Measurements from ENCODE around the gene PAF1. TPM values are rescaled to one million over a fixed set of nuclear protein-coding genes. Genes with fewer than 3 reads are reported as not detected.
A peak's percentile ranks its signal among the peaks of the same experiment; 100 is the strongest.

The PAF1 gene
- total and polyA plus RNA-seq, 4 donors = 13.7 to 29.4 (median 18.9) TPM

DNA sequence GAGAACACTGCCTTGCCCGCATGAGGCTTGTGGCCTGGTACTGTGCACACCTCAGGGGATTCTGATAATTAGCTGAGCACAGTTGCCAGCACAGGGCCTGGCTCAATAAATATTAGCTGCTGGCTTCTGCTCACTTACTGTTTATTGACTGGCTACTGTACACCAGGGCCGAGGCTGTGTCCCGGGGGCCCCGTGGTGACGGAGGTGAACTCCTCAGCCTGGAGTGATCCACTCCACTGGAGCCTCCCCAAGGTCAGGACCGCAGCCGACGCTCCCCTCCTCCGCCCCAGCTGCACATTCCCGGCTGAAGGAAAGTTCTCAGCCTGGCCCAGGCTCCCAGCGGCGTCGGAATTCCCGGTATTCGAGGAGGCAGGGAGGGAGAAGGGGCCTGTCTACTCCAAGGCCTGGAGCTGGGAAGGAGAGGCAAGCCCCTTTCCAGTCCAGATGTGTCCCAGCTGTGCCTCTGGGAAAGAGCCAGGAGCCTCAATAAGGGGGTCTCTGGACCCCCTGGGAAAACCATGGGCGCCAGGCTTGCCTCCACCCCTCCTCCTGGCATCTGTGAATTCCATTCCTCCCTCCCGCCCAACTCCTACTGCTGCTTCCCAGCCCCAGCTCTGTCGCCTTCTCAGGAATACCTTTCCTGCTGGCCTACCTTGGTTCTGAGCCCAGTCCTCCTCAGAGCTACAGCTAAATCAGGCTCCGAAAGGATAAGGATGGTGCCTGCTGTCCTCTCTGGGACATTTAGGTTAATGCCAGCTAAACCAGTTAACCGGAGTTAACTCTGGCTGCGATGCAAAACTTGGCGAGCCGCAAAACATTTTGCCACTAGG, 37.6 kb upstream of the PAF1 start:
- Histone ChIP-seq H3K36me3 (ENCODE audit: control insufficient read depth in 4 of 4, insufficient read depth in 3 of 4, low read depth in 1 of 4, low read length in 3 of 4) (peaks cover 12 to 14% (median 12%) of the 10 kb centered on the region in 4 donors), H3K27me3 (ENCODE audit: control insufficient read depth in 4 of 4, insufficient read depth in 4 of 4, low read length in 3 of 4) (no peaks in the 10 kb centered on the region), H3K9me3 (ENCODE audit: control insufficient read depth in 4 of 4, low read length in 3 of 4) (no peaks in the 10 kb centered on the region), H3K9ac (ENCODE audit: low read depth in 1 of 2, low read length in 2 of 2) (no peak overlapping the region), H3K4me1 (ENCODE audit: control insufficient read depth in 4 of 4, insufficient read depth in 4 of 4, low read length in 3 of 4) (peaks cover 0 to under 1% (median 0%) of the 10 kb centered on the region in 4 donors), H3K4me3 (ENCODE audit: low read depth in 1 of 3, low read length in 3 of 3) (no peak overlapping the region), H3K27ac (ENCODE audit: low read depth in 1 of 2, low read length in 2 of 2) (peak overlapping the region; percentile 41 to 51)
- TF ChIP-seq JUND (IDR thresholded peaks at IDR 0.05) = no peak
- TF ChIP-seq FOXA1 (IDR thresholded peaks at IDR 0.05) = no peak
- TF ChIP-seq RXRA (IDR thresholded peaks at IDR 0.05) = peak in 1 of 2 donors; percentile 27
- TF ChIP-seq, protein P1, sequence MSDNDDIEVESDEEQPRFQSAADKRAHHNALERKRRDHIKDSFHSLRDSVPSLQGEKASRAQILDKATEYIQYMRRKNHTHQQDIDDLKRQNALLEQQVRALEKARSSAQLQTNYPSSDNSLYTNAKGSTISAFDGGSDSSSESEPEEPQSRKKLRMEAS (IDR thresholded peaks at IDR 0.05) = no peak
- TF ChIP-seq, protein P2, sequence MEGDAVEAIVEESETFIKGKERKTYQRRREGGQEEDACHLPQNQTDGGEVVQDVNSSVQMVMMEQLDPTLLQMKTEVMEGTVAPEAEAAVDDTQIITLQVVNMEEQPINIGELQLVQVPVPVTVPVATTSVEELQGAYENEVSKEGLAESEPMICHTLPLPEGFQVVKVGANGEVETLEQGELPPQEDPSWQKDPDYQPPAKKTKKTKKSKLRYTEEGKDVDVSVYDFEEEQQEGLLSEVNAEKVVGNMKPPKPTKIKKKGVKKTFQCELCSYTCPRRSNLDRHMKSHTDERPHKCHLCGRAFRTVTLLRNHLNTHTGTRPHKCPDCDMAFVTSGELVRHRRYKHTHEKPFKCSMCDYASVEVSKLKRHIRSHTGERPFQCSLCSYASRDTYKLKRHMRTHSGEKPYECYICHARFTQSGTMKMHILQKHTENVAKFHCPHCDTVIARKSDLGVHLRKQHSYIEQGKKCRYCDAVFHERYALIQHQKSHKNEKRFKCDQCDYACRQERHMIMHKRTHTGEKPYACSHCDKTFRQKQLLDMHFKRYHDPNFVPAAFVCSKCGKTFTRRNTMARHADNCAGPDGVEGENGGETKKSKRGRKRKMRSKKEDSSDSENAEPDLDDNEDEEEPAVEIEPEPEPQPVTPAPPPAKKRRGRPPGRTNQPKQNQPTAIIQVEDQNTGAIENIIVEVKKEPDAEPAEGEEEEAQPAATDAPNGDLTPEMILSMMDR (IDR thresholded peaks at IDR 0.05; ENCODE audit: low read depth, low read length, missing input control) = no peak
- no peak for TF ChIP-seq HNF4A (conservative IDR thresholded peaks at IDR 0.05)
- no peak for TF ChIP-seq TAF1 (conservative IDR thresholded peaks at IDR 0.05)
- TF ChIP-seq, protein P3, sequence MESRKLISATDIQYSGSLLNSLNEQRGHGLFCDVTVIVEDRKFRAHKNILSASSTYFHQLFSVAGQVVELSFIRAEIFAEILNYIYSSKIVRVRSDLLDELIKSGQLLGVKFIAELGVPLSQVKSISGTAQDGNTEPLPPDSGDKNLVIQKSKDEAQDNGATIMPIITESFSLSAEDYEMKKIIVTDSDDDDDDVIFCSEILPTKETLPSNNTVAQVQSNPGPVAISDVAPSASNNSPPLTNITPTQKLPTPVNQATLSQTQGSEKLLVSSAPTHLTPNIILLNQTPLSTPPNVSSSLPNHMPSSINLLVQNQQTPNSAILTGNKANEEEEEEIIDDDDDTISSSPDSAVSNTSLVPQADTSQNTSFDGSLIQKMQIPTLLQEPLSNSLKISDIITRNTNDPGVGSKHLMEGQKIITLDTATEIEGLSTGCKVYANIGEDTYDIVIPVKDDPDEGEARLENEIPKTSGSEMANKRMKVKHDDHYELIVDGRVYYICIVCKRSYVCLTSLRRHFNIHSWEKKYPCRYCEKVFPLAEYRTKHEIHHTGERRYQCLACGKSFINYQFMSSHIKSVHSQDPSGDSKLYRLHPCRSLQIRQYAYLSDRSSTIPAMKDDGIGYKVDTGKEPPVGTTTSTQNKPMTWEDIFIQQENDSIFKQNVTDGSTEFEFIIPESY (IDR thresholded peaks at IDR 0.05) = no peak
- TF ChIP-seq EGR1 (IDR thresholded peaks at IDR 0.05; ENCODE audit: low read depth in 2 of 2) = no peak
- TF ChIP-seq, protein P4, sequence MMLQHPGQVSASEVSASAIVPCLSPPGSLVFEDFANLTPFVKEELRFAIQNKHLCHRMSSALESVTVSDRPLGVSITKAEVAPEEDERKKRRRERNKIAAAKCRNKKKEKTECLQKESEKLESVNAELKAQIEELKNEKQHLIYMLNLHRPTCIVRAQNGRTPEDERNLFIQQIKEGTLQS (IDR thresholded peaks at IDR 0.05) = no peak
- peak; percentile 13 for TF ChIP-seq SP1 (IDR thresholded peaks at IDR 0.05)
- TF ChIP-seq FOXA2 (IDR thresholded peaks at IDR 0.05) = no peak
- no peak for TF ChIP-seq YY1 (IDR thresholded peaks at IDR 0.05)
- no peak for TF ChIP-seq HNF4G (IDR thresholded peaks at IDR 0.05)
- TF ChIP-seq, protein P5, sequence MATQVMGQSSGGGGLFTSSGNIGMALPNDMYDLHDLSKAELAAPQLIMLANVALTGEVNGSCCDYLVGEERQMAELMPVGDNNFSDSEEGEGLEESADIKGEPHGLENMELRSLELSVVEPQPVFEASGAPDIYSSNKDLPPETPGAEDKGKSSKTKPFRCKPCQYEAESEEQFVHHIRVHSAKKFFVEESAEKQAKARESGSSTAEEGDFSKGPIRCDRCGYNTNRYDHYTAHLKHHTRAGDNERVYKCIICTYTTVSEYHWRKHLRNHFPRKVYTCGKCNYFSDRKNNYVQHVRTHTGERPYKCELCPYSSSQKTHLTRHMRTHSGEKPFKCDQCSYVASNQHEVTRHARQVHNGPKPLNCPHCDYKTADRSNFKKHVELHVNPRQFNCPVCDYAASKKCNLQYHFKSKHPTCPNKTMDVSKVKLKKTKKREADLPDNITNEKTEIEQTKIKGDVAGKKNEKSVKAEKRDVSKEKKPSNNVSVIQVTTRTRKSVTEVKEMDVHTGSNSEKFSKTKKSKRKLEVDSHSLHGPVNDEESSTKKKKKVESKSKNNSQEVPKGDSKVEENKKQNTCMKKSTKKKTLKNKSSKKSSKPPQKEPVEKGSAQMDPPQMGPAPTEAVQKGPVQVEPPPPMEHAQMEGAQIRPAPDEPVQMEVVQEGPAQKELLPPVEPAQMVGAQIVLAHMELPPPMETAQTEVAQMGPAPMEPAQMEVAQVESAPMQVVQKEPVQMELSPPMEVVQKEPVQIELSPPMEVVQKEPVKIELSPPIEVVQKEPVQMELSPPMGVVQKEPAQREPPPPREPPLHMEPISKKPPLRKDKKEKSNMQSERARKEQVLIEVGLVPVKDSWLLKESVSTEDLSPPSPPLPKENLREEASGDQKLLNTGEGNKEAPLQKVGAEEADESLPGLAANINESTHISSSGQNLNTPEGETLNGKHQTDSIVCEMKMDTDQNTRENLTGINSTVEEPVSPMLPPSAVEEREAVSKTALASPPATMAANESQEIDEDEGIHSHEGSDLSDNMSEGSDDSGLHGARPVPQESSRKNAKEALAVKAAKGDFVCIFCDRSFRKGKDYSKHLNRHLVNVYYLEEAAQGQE (IDR thresholded peaks at IDR 0.05) = peak; percentile 61
- TF ChIP-seq NR2F2 (IDR thresholded peaks at IDR 0.05) = peak; percentile 81
- TF ChIP-seq RAD21 (IDR thresholded peaks at IDR 0.05) = no peak
- no peak for TF ChIP-seq GABPA (IDR thresholded peaks at IDR 0.05 in 1 of 2, conservative IDR thresholded peaks at IDR 0.05 in 1 of 2)
- no peak for DNase-seq (ENCODE audit: low spot score)
- 43% methylated on average over 23 of the region's 23 CpGs for WGBS

Data from liver (tissue), 9 donors.